ENCODE data around the gene MGAT5.

DNA sequence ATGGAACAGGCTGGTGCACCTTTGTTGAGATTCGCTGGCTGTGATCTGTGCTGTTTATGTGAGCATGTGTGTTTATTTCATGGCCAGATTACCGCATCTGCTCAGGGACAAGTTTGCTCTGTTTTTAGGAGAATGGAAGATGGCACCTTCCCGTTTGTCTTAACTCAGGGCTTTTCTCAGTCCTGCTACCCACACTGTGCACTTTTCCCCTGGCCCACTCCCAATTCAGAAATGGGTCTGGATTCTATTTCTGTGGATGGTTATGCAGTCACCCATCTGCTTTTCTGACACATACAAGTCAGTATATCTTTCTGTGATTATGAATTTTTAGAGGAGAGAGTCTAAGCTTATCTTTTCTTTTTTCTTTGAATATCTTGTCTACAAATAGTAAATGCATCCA, 15.4 kb downstream of the MGAT5 start:
- no peak for TF ChIP-seq CTCF (IDR thresholded peaks at IDR 0.05; ENCODE audit: low read depth, low read length)
- no peak for TF ChIP-seq EZH2phosphoT487 (IDR thresholded peaks at IDR 0.05; ENCODE audit: low read depth)

All from OCI-LY3 (cell line).